ENCODE data around the gene DDIT4.
"Not testable (repeated sequence)": the region's sequence is repeated elsewhere in the genome, so short reads cannot be mapped to it uniquely, and the experiment has no call there.

Gene DDIT4

GRCh38 chr10:72297281-72297804 is 23.6 kb downstream of the DDIT4 start:
- peak; percentile 99 for DNase-seq

DNA sequence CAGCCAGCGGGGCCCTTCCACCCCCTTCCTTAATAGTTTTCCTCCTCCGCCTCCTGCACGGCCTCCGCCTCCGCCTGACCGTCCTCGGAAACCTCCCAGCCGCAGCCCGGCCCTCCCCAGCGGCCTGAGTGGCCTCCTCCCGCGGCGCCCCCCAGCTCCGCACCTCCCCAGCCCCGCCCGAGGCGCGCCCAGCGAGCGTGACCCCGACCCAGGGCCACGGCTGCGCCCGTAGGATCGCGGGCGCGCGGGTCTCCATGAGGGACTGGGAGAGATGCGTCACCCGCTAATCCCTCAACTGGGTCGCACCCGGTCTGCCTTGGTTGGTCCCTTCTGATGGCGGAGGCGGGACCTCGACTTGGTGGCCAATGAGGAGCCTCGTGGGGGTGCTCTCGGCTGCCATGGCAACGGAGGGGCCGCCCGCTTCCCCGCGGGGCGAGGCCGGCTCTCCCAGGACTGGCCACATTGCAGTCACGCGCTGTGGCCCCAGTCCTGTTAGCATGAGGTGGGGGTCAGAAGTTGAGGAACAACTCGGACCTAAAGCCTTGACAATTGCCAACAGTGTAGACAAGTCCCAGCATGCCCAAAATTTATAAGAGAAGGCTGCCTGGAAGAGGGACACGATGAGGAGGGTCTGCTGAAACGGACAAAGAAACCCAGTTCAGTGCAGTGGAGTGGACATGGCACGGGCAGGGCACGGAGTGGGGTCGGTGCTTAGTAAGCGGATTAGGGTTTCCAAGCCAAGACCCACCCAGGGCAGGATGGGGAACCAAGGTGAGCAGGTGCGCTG is 24.3 kb downstream of the DDIT4 start:
- DNase-seq, result peak; percentile 97

- no peak for DNase-seq
These were observed 25.1 kb downstream of the DDIT4 start for GRCh38 chr10:72298592-72299519.

GRCh38 chr10:72303424-72304128 is 29.9 kb downstream of the DDIT4 start:
- DNase-seq, result no peak

DNA sequence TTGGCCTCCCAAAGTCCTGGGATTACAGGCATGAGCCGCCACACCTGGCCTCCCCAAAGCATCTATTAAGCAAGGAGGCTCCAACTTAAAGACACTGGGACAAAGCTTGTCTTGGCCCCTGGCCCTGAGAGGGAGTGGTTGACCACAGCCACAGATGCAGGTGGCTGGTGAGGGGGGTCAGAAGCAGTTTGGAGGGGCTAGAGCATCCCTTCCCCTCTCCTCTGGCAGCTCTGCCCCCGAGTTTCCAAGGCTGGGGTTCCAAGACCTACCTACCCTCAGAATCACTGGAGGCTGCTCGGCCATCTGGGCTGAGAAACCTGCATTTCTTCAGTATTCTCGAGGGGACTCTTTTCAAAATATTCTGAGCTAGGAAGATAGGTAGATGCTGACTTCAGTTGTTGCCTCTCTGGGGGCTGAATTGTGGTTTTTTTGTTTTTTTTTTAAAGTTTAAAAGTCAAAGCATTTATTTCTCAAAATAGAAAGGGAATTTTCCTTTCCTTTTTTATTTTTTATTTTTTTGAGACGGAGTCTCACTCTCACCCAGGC is 32.6 kb downstream of the DDIT4 start:
- no peak for DNase-seq

- DNase-seq, result not testable (repeated sequence)
These were observed 34.0 kb downstream of the DDIT4 start for GRCh38 chr10:72307711-72308110.

DNA sequence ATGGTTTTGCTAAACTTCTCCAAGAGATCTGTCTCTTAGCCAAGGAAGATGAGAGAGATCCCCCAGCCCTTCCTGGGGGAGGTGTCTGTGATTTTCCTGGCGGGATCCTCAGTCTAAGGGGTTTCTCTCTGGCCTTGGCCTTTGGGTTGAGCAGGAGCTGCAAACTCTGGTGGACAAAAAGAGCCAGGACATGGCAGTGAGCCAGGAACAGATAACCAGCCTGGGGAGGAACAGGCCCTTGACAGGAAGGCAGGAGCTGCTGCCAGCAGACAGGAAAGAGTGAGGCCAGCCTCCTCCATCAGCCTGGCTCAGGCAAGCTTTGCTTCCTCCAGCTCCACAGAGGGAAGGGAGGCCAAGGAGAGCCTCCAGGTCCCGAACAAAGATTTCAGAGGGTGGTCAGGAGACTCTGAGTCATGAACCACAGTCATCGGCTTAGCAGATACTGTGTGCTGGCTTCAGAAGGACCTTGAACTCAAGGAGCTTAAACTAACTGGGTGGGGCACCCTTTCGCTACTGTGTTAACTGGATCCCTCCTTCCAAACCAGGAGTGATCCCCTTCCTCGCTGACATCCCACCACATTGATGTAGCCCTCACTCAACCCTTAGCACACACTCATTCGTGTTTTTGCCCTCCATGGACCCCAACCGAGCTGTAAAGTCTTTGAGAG is 34.7 kb downstream of the DDIT4 start:
- DNase-seq, result peak; percentile 90

GRCh38 chr10:72309290-72310240 is 35.8 kb downstream of the DDIT4 start:
- DNase-seq, result peak; percentile 76

- no peak for DNase-seq
These were observed 36.5 kb downstream of the DDIT4 start for GRCh38 chr10:72310241-72310633.

DNA sequence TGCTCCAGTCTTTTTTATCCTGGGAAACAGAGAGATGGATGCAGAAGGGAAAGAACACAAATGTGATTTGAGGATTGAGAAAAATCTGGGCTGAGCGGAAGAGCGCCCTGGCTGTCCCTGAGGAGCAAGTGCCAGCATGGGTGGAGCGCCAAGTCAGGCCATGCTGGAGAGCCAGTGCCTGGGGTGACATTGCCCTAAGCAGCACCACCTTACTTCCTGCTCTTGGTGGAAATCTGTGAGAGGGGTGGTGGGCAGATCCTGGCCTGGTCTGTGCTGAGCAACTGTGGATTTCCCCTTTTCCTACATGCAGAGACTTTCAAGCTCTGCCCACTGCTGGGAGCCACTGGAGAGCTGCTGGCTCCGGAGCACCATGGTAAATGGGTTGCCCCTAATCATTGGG is 36.9 kb downstream of the DDIT4 start:
- DNase-seq, result peak; percentile 86

GRCh38 chr10:72311667-72312066 is 37.9 kb downstream of the DDIT4 start:
- DNase-seq, result no peak

DNA sequence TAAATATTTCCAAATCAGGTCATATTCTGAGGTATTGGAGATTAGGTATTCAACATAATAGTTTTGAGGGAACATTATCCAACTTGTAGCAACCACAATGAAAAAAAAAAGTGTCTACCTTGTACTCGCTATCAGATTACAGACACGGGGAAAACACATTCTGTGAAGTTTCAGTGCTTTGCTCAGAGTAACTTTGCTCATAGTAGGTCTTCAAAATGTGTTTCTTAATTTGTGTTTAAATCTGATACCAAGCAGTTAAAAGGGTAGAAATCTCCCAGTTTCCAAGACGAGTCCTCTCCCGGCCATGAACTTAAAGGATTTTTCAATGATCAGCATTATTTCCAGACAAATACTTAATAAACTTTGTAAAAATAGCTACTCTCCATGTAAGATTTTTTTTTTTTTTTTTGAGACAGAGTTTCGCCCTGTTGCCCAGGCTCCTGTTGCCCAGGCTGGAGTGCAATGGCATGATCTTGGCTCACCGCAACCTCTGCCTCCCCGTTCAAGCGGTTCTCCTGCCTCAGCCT is 39.2 kb downstream of the DDIT4 start:
- DNase-seq, result no peak

GRCh38 chr10:72314263-72314662 is 40.5 kb downstream of the DDIT4 start:
- no peak for DNase-seq

GRCh38 chr10:72315054-72315453 is 41.3 kb downstream of the DDIT4 start:
- DNase-seq, result no peak

GRCh38 chr10:72315611-72316385 is 42.1 kb downstream of the DDIT4 start:
- no peak for DNase-seq

DNA sequence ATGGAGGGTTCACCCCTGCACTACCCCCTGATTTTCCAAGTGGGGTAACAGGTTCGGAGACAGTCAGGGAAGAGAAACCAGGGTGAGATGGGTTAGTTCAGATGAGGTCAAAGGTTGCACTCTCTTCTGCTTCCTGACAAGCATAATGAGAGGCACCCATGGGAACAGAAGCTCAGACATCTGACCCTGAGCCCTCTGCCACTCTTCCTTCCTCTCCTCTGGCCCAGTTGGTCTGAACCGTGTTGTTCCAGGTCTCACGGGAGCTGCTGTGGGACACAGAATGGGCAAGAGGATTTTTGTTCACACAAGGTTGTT is 42.6 kb downstream of the DDIT4 start:
- DNase-seq, result no peak

- no peak for DNase-seq
These were observed 43.2 kb downstream of the DDIT4 start for GRCh38 chr10:72316748-72317435.

GRCh38 chr10:72318418-72319262 is 44.9 kb downstream of the DDIT4 start:
- DNase-seq, result no peak
